ENCODE data around the gene TAS2R38.

- TF ChIP-seq, protein P1, sequence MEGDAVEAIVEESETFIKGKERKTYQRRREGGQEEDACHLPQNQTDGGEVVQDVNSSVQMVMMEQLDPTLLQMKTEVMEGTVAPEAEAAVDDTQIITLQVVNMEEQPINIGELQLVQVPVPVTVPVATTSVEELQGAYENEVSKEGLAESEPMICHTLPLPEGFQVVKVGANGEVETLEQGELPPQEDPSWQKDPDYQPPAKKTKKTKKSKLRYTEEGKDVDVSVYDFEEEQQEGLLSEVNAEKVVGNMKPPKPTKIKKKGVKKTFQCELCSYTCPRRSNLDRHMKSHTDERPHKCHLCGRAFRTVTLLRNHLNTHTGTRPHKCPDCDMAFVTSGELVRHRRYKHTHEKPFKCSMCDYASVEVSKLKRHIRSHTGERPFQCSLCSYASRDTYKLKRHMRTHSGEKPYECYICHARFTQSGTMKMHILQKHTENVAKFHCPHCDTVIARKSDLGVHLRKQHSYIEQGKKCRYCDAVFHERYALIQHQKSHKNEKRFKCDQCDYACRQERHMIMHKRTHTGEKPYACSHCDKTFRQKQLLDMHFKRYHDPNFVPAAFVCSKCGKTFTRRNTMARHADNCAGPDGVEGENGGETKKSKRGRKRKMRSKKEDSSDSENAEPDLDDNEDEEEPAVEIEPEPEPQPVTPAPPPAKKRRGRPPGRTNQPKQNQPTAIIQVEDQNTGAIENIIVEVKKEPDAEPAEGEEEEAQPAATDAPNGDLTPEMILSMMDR (IDR thresholded peaks at IDR 0.05), result no peak
- TF ChIP-seq POLR2AphosphoS5 (IDR thresholded peaks at IDR 0.05) (no peak), POLR2A (IDR thresholded peaks at IDR 0.05) (no peak), EP300 (IDR thresholded peaks at IDR 0.05) (no peak)
Observed at GRCh38 chr7:141960687-141961422, 12.7 kb downstream of the TAS2R38 start.
